Transverse colon (tissue), 3 donors: ENCODE measurements around the gene PYCR2.

Experiments used
- POLR2A ChIP-seq: fragments of 450-650 bp; IDR thresholded peaks from one replicate; pipeline ENCODE4 v1.6.1; 2016; ENCODE audit warnings: antibody characterized with exemption, mild to moderate bottlenecking, moderate library complexity
- TF ChIP-seq, protein P1 (sequence below), 5 experiments: fragments of 200-600 bp in 3 of 5; fragments of 450-650 bp in 2 of 5; sonication (generic) in 3 of 5; IDR thresholded peaks; 1 replicate in 2 of 5; 2 replicates in 3 of 5; pipeline ENCODE4 v1.5.1; 2016 to 2017; ENCODE audit warnings: antibody characterized with exemption in 5 of 5, inconsistent platforms in 3 of 5, mild to moderate bottlenecking in 2 of 5, moderate library complexity in 1 of 5

DNA sequence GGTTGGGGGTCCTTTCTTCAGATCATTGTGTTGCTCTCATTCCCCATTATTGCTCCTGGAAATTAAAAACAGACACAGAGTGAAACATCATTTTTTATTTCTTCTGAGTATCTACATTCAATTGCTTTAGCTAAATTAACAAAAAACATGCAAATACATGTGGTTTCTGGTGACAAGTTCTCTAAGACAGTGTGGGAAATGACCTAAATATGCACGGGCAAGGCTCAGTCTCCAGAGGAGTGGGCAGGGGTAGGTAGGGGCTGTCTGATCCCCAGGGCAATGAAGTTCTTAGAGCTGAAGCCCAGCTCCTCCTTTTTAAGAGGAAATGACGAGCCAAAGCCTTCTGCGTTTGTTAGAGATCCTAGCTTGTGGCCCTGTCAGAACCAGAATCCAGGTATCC lies 12.5 kb upstream of the PYCR2 start:
- TF ChIP-seq, protein P1, sequence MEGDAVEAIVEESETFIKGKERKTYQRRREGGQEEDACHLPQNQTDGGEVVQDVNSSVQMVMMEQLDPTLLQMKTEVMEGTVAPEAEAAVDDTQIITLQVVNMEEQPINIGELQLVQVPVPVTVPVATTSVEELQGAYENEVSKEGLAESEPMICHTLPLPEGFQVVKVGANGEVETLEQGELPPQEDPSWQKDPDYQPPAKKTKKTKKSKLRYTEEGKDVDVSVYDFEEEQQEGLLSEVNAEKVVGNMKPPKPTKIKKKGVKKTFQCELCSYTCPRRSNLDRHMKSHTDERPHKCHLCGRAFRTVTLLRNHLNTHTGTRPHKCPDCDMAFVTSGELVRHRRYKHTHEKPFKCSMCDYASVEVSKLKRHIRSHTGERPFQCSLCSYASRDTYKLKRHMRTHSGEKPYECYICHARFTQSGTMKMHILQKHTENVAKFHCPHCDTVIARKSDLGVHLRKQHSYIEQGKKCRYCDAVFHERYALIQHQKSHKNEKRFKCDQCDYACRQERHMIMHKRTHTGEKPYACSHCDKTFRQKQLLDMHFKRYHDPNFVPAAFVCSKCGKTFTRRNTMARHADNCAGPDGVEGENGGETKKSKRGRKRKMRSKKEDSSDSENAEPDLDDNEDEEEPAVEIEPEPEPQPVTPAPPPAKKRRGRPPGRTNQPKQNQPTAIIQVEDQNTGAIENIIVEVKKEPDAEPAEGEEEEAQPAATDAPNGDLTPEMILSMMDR (IDR thresholded peaks at IDR 0.05) = no peak
- TF ChIP-seq POLR2A = no peak
